DLD1 (cell line): ENCODE data around the gene CCNB3.

Experiments used
- in situ Hi-C: cut with HindIII; loops from 2 replicates; pipeline ENCODE4 v1.10.0; 2017; ENCODE audit warnings: low sequenced_read_pairs

The CCNB3 gene

GRCh38 chrX:50372966-50373365, 168.4 kb downstream of the CCNB3 start:
- in situ Hi-C loops: no loop called here

- in situ Hi-C loops: no loop called here
Observed at GRCh38 chrX:50375481-50376267, 171.1 kb downstream of the CCNB3 start.

- in situ Hi-C loops: no loop called here
Observed at GRCh38 chrX:50381729-50382415, 177.3 kb downstream of the CCNB3 start.

GRCh38 chrX:50386520-50386919, 182.0 kb downstream of the CCNB3 start:
- in situ Hi-C loops: no loop called here

GRCh38 chrX:50393902-50394301, 189.3 kb downstream of the CCNB3 start:
- in situ Hi-C loops: no loop called here
